ENCODE data around the gene ZNF414. TPM values are rescaled to one million over a fixed set of nuclear protein-coding genes. Genes with fewer than 3 reads are reported as not detected.
"Not testable (repeated sequence)": the region's sequence is repeated elsewhere in the genome, so short reads cannot be mapped to it uniquely, and the experiment has no call there.

The ZNF414 gene
- total RNA-seq, 4 donors from 2014 or later: 10.3 to 62.4 (median 21.2) TPM

GRCh38 chr19:8518536-8518935, 4.6 kb upstream of the ZNF414 start:
- Histone ChIP-seq H3K27me3 (no peaks in the 10 kb centered on the region), H3K27ac (peak overlapping the region in 2 of 4 donors; percentile 60 to 71), H3K4me3 (no peak overlapping the region), H3K9me3 (no peaks in the 10 kb centered on the region), H3K4me1 (peaks cover 0 to 22% (median 11%) of the 10 kb centered on the region in 4 donors), H3K36me3 (no peaks in the 10 kb centered on the region)
- 79 to 91% methylated on average over 11 of the region's 11 CpGs for WGBS, 2 donors
- no peak for TF ChIP-seq CTCF (IDR thresholded peaks at IDR 0.05)
- no peak for TF ChIP-seq POLR2A (IDR thresholded peaks at IDR 0.05)
- TF ChIP-seq EP300 (IDR thresholded peaks at IDR 0.05): no peak
- DNase-seq (ENCODE audit: low spot score in 2 of 2): no peak

DNA sequence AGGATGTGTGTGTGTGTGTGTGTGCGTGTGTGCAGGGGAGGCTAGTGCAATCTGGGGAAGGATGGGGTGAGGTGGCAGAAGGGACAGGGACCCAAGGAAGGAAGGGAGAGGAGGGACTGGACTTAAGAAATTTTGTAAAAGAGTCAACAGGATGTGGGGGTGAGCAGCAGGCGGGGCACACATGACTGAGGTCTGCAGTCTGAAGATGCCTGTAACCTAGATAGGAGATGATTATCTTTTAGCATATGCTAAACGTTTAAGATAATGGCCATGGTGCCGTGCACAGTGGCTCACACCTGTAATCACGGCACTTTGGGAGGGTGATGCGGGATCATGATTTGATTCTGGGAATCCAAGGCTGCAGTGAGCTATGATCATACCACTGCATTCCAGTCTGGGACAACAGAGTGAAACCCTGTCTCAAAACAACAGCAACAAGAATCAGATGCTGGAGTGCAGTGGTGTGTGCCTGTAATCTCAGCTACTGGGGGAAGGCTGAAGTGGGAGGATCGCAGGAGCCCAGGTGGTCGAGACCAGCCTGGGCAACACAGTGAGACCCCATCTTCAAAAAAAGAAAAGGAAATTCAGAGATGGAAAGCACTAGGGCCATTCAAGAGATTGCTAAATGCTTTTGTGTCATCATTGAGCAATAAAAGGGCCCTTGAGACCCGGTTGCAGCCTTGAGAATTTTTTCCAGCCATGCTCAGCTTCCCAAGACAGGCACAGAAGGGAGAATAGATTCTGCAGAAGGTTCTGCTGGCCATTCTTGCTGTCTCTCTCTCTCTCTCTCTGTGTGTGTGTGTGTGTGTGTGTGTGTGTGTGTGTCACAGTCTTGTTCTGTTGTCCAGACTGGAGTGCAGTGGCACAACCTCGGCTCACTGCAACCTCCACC, 3.8 kb upstream of the ZNF414 start:
- peaks cover 0 to 30% (median 18%) of the 10 kb centered on the region in 4 donors for H3K4me1 ChIP-seq
- H3K36me3 ChIP-seq: no peaks in the 10 kb centered on the region
- peak overlapping the region in 2 of 4 donors; percentile 54 to 71 for H3K27ac ChIP-seq
- TF ChIP-seq CTCF (IDR thresholded peaks at IDR 0.05) (no peak), POLR2A (IDR thresholded peaks at IDR 0.05) (no peak), EP300 (IDR thresholded peaks at IDR 0.05) (no peak)
- H3K27me3 ChIP-seq: no peaks in the 10 kb centered on the region
- 44 to 45% methylated on average over 9 of the region's 10 CpGs for WGBS, 2 donors
- no peak overlapping the region for H3K4me3 ChIP-seq
- peak in 1 of 2 donors; percentile 20 for DNase-seq (ENCODE audit: low spot score in 2 of 2)
- no peaks in the 10 kb centered on the region for H3K9me3 ChIP-seq

GRCh38 chr19:8515317-8515716, 1.4 kb upstream of the ZNF414 start:
- 87 to 88% methylated on average over 11 of the region's 11 CpGs for WGBS, 2 donors
- Histone ChIP-seq H3K36me3 (peaks cover 0 to 13% (median 0%) of the 10 kb centered on the region in 3 donors), H3K27ac (no peak overlapping the region), H3K4me3 (no peak overlapping the region), H3K4me1 (peaks cover 0 to 44% (median 25%) of the 10 kb centered on the region in 4 donors), H3K9me3 (no peaks in the 10 kb centered on the region), H3K27me3 (no peaks in the 10 kb centered on the region)
- TF ChIP-seq CTCF (IDR thresholded peaks at IDR 0.05) (no peak), POLR2A (IDR thresholded peaks at IDR 0.05) (no peak), EP300 (IDR thresholded peaks at IDR 0.05) (no peak)
- DNase-seq (ENCODE audit: low spot score in 2 of 2): no peak

- DNase-seq (ENCODE audit: low spot score in 2 of 2); H3K27me3 ChIP-seq; H3K9me3 ChIP-seq: not testable (repeated sequence)
- peaks cover 0 to 44% (median 25%) of the 10 kb centered on the region in 4 donors for H3K4me1 ChIP-seq
- H3K36me3 ChIP-seq: peaks cover 0 to 18% (median 0%) of the 10 kb centered on the region in 3 donors
- WGBS, 2 donors: 78 to 81% methylated on average over 21 of the region's 21 CpGs
- peak overlapping the region; percentile 99 to 100 (median 100) for H3K27ac ChIP-seq
- H3K4me3 ChIP-seq: peak overlapping the region; percentile 64 to 96 (median 88)
Observed at GRCh38 chr19:8514505-8515009, 590 bp upstream of the ZNF414 start.

GRCh38 chr19:8513036-8513686, 806 bp downstream of the ZNF414 start:
- peak overlapping the region; percentile 99 to 100 (median 100) for H3K27ac ChIP-seq
- WGBS, 2 donors: 59% methylated on average over 18 to 19 of the region's 19 CpGs
- peaks cover 0 to 31% (median 0%) of the 10 kb centered on the region in 3 donors for H3K36me3 ChIP-seq
- TF ChIP-seq EP300 (IDR thresholded peaks at IDR 0.05) (no peak), POLR2A (IDR thresholded peaks at IDR 0.05) (no peak), CTCF (IDR thresholded peaks at IDR 0.05) (no peak)
- DNase-seq (ENCODE audit: low spot score in 2 of 2): no peak
- H3K9me3 ChIP-seq: no peaks in the 10 kb centered on the region
- H3K4me3 ChIP-seq: peak overlapping the region; percentile 64 to 96 (median 88)
- H3K4me1 ChIP-seq: peaks cover 0 to 41% (median 23%) of the 10 kb centered on the region in 4 donors
- H3K27me3 ChIP-seq: no peaks in the 10 kb centered on the region

All from tibial nerve (tissue), 4 donors.